ENCODE results near the gene OLFM2.

Gene OLFM2

DNA sequence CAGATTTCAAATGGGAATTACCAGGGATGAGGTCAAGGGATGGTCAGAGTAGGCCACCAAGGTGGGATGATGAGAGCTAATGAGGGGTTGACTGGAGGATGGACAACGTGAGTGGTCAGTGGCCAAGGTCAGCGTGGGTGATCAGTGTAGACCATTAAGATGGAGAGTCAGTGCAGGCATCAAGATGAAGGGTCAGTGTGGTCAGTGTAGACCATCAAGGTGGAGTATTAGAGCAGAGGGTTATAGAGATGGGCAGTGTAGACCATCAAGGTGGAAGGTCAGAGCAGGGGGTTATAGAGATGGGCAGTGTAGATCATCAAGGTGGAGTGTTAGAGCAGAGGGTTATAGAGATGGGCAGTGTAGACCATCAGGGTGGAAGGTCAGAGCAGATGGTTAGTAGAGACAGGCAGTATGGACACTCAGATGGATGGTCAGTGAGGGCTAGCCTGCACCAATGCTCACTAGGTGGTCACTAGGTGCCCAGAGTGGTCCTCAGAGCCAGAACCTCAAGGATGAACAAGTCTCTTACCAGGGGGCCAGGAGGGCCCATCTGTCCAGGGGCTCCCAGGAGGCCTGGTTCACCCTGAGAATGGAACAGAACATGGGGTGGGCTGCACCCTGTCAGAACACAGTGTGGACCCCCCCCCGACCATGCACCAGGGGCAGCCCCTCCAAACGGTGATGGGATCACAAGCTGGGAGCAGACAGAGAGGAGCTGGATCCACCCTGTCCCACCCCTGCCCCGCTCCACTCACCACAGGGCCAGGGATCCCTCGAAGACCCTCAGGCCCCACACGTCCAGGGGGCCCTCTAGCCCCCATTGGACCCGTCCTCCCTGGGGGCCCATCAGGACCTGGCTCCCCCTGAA, 32.7 kb upstream of the OLFM2 start:
- Histone ChIP-seq H3K9me3 (ENCODE audit: insufficient read depth, low read length) (no peaks in the 10 kb centered on the region), H3K9ac (ENCODE audit: insufficient read length, low read depth) (no peak overlapping the region), H3K36me3 (ENCODE audit: insufficient read depth, insufficient read length, low read length) (no peaks in the 10 kb centered on the region), H3K4me1 (ENCODE audit: insufficient read depth, insufficient read length) (no peaks in the 10 kb centered on the region), H3K27me3 (ENCODE audit: insufficient read depth, insufficient read length) (peaks cover 9% of the 10 kb centered on the region), H3K4me3 (ENCODE audit: insufficient read length, low read depth) (no peak overlapping the region)
- TF ChIP-seq YY1 (IDR thresholded peaks at IDR 0.05; ENCODE audit: insufficient read depth, insufficient read length) (no peak), ZNF274 (IDR thresholded peaks at IDR 0.05; ENCODE audit: low read depth, low read length) (no peak), SUZ12 (IDR thresholded peaks at IDR 0.05; ENCODE audit: extremely low read depth, insufficient read depth, insufficient read length) (no peak)
- no peak for DNase-seq (ENCODE audit: low read depth, low spot score)

DNA sequence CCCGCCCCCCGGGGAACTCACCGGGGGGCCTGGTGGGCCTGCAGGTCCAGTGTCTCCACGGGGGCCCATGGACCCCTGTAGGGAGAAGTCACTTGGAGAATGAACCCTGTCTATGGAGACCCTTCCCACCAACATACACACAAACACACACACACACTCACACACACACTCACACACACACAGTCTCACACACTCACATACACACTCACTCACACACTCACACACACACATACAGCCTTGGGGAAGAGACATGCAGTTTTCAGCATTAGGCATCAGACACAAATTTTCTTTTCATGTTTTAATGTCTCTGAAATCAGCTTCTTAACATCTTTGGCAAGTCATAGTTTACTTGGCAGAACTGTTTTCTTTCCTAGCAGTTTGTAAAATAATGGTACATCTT, 31.0 kb upstream of the OLFM2 start:
- no peak for TF ChIP-seq YY1 (IDR thresholded peaks at IDR 0.05; ENCODE audit: insufficient read depth, insufficient read length)
- TF ChIP-seq SUZ12 (IDR thresholded peaks at IDR 0.05; ENCODE audit: extremely low read depth, insufficient read depth, insufficient read length) = no peak
- TF ChIP-seq ZNF274 (IDR thresholded peaks at IDR 0.05; ENCODE audit: low read depth, low read length) = no peak
- no peaks in the 10 kb centered on the region for H3K9me3 ChIP-seq (ENCODE audit: insufficient read depth, low read length)
- no peak overlapping the region for H3K9ac ChIP-seq (ENCODE audit: insufficient read length, low read depth)
- H3K4me1 ChIP-seq (ENCODE audit: insufficient read depth, insufficient read length) = peaks cover 3% of the 10 kb centered on the region
- no peaks in the 10 kb centered on the region for H3K36me3 ChIP-seq (ENCODE audit: insufficient read depth, insufficient read length, low read length)
- H3K27me3 ChIP-seq (ENCODE audit: insufficient read depth, insufficient read length) = peaks cover 9% of the 10 kb centered on the region
- no peak overlapping the region for H3K4me3 ChIP-seq (ENCODE audit: insufficient read length, low read depth)
- no peak for DNase-seq (ENCODE audit: low read depth, low spot score)

DNA sequence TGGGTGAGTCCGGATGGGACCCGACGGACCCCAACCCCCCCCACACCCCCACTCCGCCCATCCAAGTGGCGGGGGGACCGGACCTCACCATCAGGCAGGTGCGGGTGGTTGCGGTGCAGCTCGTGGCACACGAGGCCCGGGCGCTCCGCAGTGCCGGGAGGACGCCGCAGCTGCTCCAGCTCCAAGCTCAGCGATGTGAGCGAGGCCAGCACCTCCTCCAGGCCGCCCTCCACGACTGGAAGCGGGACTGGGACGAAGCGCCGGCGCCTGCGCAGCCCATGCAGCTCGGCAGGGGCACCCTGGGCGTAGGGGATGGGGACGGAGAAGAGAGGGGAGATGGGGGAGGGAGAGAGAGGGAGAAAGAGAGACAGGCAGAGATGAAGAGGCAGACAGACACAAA, 30.1 kb upstream of the OLFM2 start:
- peaks cover 9% of the 10 kb centered on the region for H3K27me3 ChIP-seq (ENCODE audit: insufficient read depth, insufficient read length)
- no peaks in the 10 kb centered on the region for H3K36me3 ChIP-seq (ENCODE audit: insufficient read depth, insufficient read length, low read length)
- peak overlapping the region; percentile 24 for H3K4me3 ChIP-seq (ENCODE audit: insufficient read length, low read depth)
- H3K9me3 ChIP-seq (ENCODE audit: insufficient read depth, low read length) = no peaks in the 10 kb centered on the region
- DNase-seq (ENCODE audit: low read depth, low spot score) = peak; percentile 70
- H3K9ac ChIP-seq (ENCODE audit: insufficient read length, low read depth) = peak overlapping the region; percentile 64
- peaks cover 3% of the 10 kb centered on the region for H3K4me1 ChIP-seq (ENCODE audit: insufficient read depth, insufficient read length)
- no peak for TF ChIP-seq SUZ12 (IDR thresholded peaks at IDR 0.05; ENCODE audit: extremely low read depth, insufficient read depth, insufficient read length)
- TF ChIP-seq ZNF274 (IDR thresholded peaks at IDR 0.05; ENCODE audit: low read depth, low read length) = no peak
- no peak for TF ChIP-seq YY1 (IDR thresholded peaks at IDR 0.05; ENCODE audit: insufficient read depth, insufficient read length)

DNA sequence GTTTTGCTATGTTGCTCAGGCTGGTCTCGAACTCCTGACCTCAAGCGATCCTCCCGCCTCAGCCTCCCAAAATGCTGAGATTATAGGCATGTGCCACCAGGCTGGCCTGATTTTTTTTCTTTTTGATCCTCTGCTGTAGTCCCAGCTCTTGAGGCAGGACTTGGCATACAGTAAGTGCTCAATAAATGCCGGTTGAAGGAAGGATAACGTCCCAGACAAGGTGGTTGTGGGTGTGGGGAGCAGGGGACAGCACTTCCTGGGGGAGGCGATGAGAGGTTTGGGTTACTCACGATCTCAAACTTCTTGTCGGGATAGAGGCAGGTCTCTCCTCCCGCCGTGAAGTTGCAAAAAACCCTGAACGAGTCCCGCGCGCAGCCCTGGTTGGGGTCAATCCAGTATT, 29.7 kb upstream of the OLFM2 start:
- no peak for DNase-seq (ENCODE audit: low read depth, low spot score)
- peaks cover 9% of the 10 kb centered on the region for H3K27me3 ChIP-seq (ENCODE audit: insufficient read depth, insufficient read length)
- no peaks in the 10 kb centered on the region for H3K9me3 ChIP-seq (ENCODE audit: insufficient read depth, low read length)
- no peak for TF ChIP-seq SUZ12 (IDR thresholded peaks at IDR 0.05; ENCODE audit: extremely low read depth, insufficient read depth, insufficient read length)
- TF ChIP-seq YY1 (IDR thresholded peaks at IDR 0.05; ENCODE audit: insufficient read depth, insufficient read length) = no peak
- TF ChIP-seq ZNF274 (IDR thresholded peaks at IDR 0.05; ENCODE audit: low read depth, low read length) = no peak
- H3K4me3 ChIP-seq (ENCODE audit: insufficient read length, low read depth) = peak overlapping the region; percentile 24
- H3K36me3 ChIP-seq (ENCODE audit: insufficient read depth, insufficient read length, low read length) = no peaks in the 10 kb centered on the region
- H3K9ac ChIP-seq (ENCODE audit: insufficient read length, low read depth) = peak overlapping the region; percentile 64
- peaks cover 3% of the 10 kb centered on the region for H3K4me1 ChIP-seq (ENCODE audit: insufficient read depth, insufficient read length)

GRCh38 chr19:9962623-9963290, 26.4 kb upstream of the OLFM2 start:
- peaks cover 9% of the 10 kb centered on the region for H3K27me3 ChIP-seq (ENCODE audit: insufficient read depth, insufficient read length)
- no peak for DNase-seq (ENCODE audit: low read depth, low spot score)

GRCh38 chr19:9961103-9961502, 24.8 kb upstream of the OLFM2 start:
- no peak overlapping the region for H3K9ac ChIP-seq (ENCODE audit: insufficient read length, low read depth)
- H3K4me3 ChIP-seq (ENCODE audit: insufficient read length, low read depth) = no peak overlapping the region
- H3K36me3 ChIP-seq (ENCODE audit: insufficient read depth, insufficient read length, low read length) = no peaks in the 10 kb centered on the region
- TF ChIP-seq YY1 (IDR thresholded peaks at IDR 0.05; ENCODE audit: insufficient read depth, insufficient read length) (no peak), ZNF274 (IDR thresholded peaks at IDR 0.05; ENCODE audit: low read depth, low read length) (no peak), SUZ12 (IDR thresholded peaks at IDR 0.05; ENCODE audit: extremely low read depth, insufficient read depth, insufficient read length) (no peak)
- H3K27me3 ChIP-seq (ENCODE audit: insufficient read depth, insufficient read length) = peaks cover 5% of the 10 kb centered on the region
- no peaks in the 10 kb centered on the region for H3K9me3 ChIP-seq (ENCODE audit: insufficient read depth, low read length)
- H3K4me1 ChIP-seq (ENCODE audit: insufficient read depth, insufficient read length) = peaks cover 5% of the 10 kb centered on the region
- DNase-seq (ENCODE audit: low read depth, low spot score) = no peak

More at GRCh38 chr19:9962623-9963290, 26.4 kb upstream of the OLFM2 start:
- no peaks in the 10 kb centered on the region for H3K36me3 ChIP-seq (ENCODE audit: insufficient read depth, insufficient read length, low read length)
- H3K4me3 ChIP-seq (ENCODE audit: insufficient read length, low read depth) = no peak overlapping the region
- TF ChIP-seq ZNF274 (IDR thresholded peaks at IDR 0.05; ENCODE audit: low read depth, low read length) (no peak), SUZ12 (IDR thresholded peaks at IDR 0.05; ENCODE audit: extremely low read depth, insufficient read depth, insufficient read length) (no peak), YY1 (IDR thresholded peaks at IDR 0.05; ENCODE audit: insufficient read depth, insufficient read length) (no peak)
- H3K9me3 ChIP-seq (ENCODE audit: insufficient read depth, low read length) = no peaks in the 10 kb centered on the region
- H3K9ac ChIP-seq (ENCODE audit: insufficient read length, low read depth) = no peak overlapping the region
- peaks cover 5% of the 10 kb centered on the region for H3K4me1 ChIP-seq (ENCODE audit: insufficient read depth, insufficient read length)

- H3K4me1 ChIP-seq (ENCODE audit: insufficient read depth, insufficient read length) = peaks cover 5% of the 10 kb centered on the region
- DNase-seq (ENCODE audit: low read depth, low spot score) = no peak
- H3K36me3 ChIP-seq (ENCODE audit: insufficient read depth, insufficient read length, low read length) = no peaks in the 10 kb centered on the region
- TF ChIP-seq YY1 (IDR thresholded peaks at IDR 0.05; ENCODE audit: insufficient read depth, insufficient read length) (no peak), ZNF274 (IDR thresholded peaks at IDR 0.05; ENCODE audit: low read depth, low read length) (no peak), SUZ12 (IDR thresholded peaks at IDR 0.05; ENCODE audit: extremely low read depth, insufficient read depth, insufficient read length) (no peak)
- no peaks in the 10 kb centered on the region for H3K9me3 ChIP-seq (ENCODE audit: insufficient read depth, low read length)
- H3K9ac ChIP-seq (ENCODE audit: insufficient read length, low read depth) = no peak overlapping the region
- H3K4me3 ChIP-seq (ENCODE audit: insufficient read length, low read depth) = no peak overlapping the region
- H3K27me3 ChIP-seq (ENCODE audit: insufficient read depth, insufficient read length) = no peaks in the 10 kb centered on the region
Observed at GRCh38 chr19:9958379-9958821, 22.1 kb upstream of the OLFM2 start.
